Heart left ventricle (tissue), 16 donors: Measurements from ENCODE around the gene ERCC4. TPM values are rescaled to one million over a fixed set of nuclear protein-coding genes. Genes with fewer than 3 reads are reported as not detected.
"Not testable (repeated sequence)": the region's sequence is repeated elsewhere in the genome, so short reads cannot be mapped to it uniquely, and the experiment has no call there.

Experiments used
- ATAC-seq, 4 donors: fragments of 200-7000 bp; cut with Tn5 transposase; one replicate each; pipeline ENCODE4 v1.9.1; 2020 to 2022; ENCODE audit warnings: moderate library complexity in 4 of 4, mild to moderate bottlenecking in 3 of 4, moderate number of reproducible peaks in 1 of 4
- DNase-seq, 5 donors: peaks; one replicate each; pipeline ENCODE4 v3.0.0-alpha.2; 2020
- H3K27ac ChIP-seq, 12 donors: fragments of 200-600 bp; sonication (generic) in 4 of 12; one replicate each; pipeline versions ENCODE4 v1.5.0 to v1.8.0; 2016 to 2022; ENCODE audit warnings: mild to moderate bottlenecking in 2 of 12
- H3K27me3 ChIP-seq, 9 donors: fragments of 200-600 bp; sonication (generic) in 2 of 9; one replicate each; pipeline versions ENCODE4 v1.5.1 to v1.8.0; 2016 to 2022; ENCODE audit warnings: mild to moderate bottlenecking in 3 of 9
- H3K36me3 ChIP-seq, 9 donors: fragments of 200-600 bp; sonication (generic) in 2 of 9; one replicate each; pipeline versions ENCODE4 v1.5.0 to v1.8.0; 2018 to 2022; ENCODE audit warnings: mild to moderate bottlenecking in 2 of 9
- H3K4me1 ChIP-seq, 12 donors: fragments of 200-600 bp; sonication (generic) in 4 of 12; one replicate each; pipeline versions ENCODE4 v1.5.0 to v1.8.0; 2016 to 2022; ENCODE audit warnings: mild to moderate bottlenecking in 3 of 12
- H3K4me3 ChIP-seq, 12 donors: fragments of 200-600 bp; sonication (generic) in 4 of 12; one replicate each; pipeline versions ENCODE4 v1.5.0 to v1.8.0; 2017 to 2022; ENCODE audit warnings: mild to moderate bottlenecking in 9 of 12, moderate library complexity in 4 of 12
- H3K9me3 ChIP-seq, 12 donors: fragments of 200-600 bp; sonication (generic) in 4 of 12; one replicate each; pipeline versions ENCODE4 v1.5.0 to v1.8.0; 2016 to 2022; ENCODE audit warnings: mild to moderate bottlenecking in 1 of 12
- POLR2A ChIP-seq, 2 donors: fragments of 450-650 bp; IDR thresholded peaks; one replicate each; pipeline ENCODE4 v1.6.1; 2017; ENCODE audit warnings: antibody characterized with exemption in 2 of 2, mild to moderate bottlenecking in 2 of 2, moderate library complexity in 2 of 2
- WGBS, 4 donors: extraction: QIAGEN DNeasy Blood & Tissue Kit in 2 of 4; methylation state at CpG; one replicate each; pipeline versions ENCODE4 v1.1.5 to v1.1.7; 2013 to 2018; 5-methylcytosine and 5-hydroxymethylcytosine counted together
- intact Hi-C, 10 donors: fragments of 100-400 bp; cut with DNase I; formaldehyde crosslinking; loops; one replicate each; pipeline versions ENCODE4 v1.11.1 to v1.14.2; 2022
- polyA plus RNA-seq, 2 donors: library from polyadenylated mRNA; stranded (reverse); fragments of 200-250 nt; gene quantifications; one replicate each; pipeline ENCODE4 v1.2.3, GENCODE V29; 2013
- total RNA-seq, 9 donors: library from RNA; depleted of rRNA in 2 of 9; stranded (reverse); fragments of >200 nt in 2 of 9; fragmentation: NEBNext Ultra II Directional in 3 of 9; extraction: Animal tissue kit (Norgen Biotek cat#: 25700) in 3 of 9; gene quantifications; one replicate each; pipeline versions ENCODE4 v1.1.0 to v1.2.4, GENCODE V29; 2016 to 2023
- TF ChIP-seq, protein P1 (sequence below), 12 donors: fragments of 200-600 bp; sonication (generic) in 4 of 12; IDR thresholded peaks; one replicate each; pipeline versions ENCODE4 v1.5.0 to v1.8.0; 2018 to 2022; ENCODE audit warnings: antibody characterized with exemption in 12 of 12, mild to moderate bottlenecking in 5 of 12
- donor health status: ischemic (EF 13 %, LVEDD 7.1; RV severe dilation, severe dysfunction).
- donor health status: healthy with polysubstance abuse.
- donor health status: DM: no; HTN: yes; CAD: no.
- donor health status: DM: no; HTN: no; CAD: no.
- donor health status: ischemic (EF 25% LVEDD 6.9; RV normal size, moderate dysfunction).
- donor health status: ischemic (EF 25% LVEDD 5.7; RV mildly dilated, moderate dysfunction).
- donor health status: healthy.
- donor health status: DM: yes; HTN: yes; CAD: no.
- donor health status: ischemic (EF 35%, LVEDD 5.7; RV mildly dilated, moderate dysfunction).
- donor health status: nonischemic (EF 11% LVEDD 7.7; RV severe dilation, severe dysfunction).
- donor health status: DM: yes; HTN: yes; CAD: no.
- donor health status: PGD.
- donor health status: ischemic (EF 29% LVEDD 5.4; RV normal size, mild dysfunction).
- donor health status: nonischemic (EF 23%, LVEDD 6.1; RV moderate dilation, normal function).

The ERCC4 gene
- total and polyA plus RNA-seq, 11 donors: 1.4 to 15.2 (median 8.1) TPM

DNA sequence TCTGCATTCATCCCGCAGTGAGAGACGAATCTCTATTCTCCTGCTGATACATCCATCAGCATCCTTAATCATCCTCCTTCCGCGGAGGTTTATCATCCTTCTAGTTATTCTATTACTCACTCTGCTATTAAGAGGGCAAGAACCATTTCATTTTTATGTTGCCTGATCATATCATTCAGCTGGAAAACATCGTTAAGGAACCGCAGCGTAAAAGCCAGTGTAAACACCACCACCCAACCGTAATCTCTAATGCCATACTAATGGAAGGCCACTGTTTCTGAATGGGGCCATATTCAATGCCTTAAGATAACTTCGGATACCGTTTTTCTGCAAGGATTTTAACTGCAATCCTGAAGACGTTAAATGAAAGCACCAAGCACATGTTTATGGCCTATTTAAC lies 36.7 kb upstream of the ERCC4 start:
- no peak for ATAC-seq

DNA sequence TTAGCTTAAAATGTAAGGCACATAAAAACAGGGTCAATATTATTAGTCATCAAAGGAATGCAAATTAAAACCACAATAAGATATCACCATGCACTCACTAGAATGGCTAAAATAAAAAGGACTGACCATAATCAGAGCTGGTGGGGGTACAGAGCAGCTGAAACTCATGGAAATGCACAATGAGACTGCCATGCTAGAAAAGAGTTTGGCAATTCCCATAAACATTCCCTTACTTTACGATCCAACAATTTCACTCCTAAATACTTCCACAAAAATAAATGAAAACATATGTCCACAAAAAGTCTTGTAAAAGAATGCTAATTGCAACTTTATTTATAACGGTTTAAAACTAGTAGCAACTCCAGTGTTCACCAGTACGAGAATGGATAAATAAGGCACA lies 36.1 kb upstream of the ERCC4 start:
- Histone ChIP-seq H3K27ac (no peak overlapping the region), H3K9me3 (peaks cover 0 to 6% (median 0%) of the 10 kb centered on the region in 12 donors), H3K36me3 (no peaks in the 10 kb centered on the region), H3K4me1 (no peaks in the 10 kb centered on the region), H3K4me3 (no peak overlapping the region), H3K27me3 (peaks cover 0 to 4% (median 0%) of the 10 kb centered on the region in 9 donors)
- ATAC-seq: no peak
- no peak for DNase-seq
- intact Hi-C loops: no loop called here
- TF ChIP-seq POLR2A (IDR thresholded peaks at IDR 0.05): no peak
- TF ChIP-seq, protein P1, sequence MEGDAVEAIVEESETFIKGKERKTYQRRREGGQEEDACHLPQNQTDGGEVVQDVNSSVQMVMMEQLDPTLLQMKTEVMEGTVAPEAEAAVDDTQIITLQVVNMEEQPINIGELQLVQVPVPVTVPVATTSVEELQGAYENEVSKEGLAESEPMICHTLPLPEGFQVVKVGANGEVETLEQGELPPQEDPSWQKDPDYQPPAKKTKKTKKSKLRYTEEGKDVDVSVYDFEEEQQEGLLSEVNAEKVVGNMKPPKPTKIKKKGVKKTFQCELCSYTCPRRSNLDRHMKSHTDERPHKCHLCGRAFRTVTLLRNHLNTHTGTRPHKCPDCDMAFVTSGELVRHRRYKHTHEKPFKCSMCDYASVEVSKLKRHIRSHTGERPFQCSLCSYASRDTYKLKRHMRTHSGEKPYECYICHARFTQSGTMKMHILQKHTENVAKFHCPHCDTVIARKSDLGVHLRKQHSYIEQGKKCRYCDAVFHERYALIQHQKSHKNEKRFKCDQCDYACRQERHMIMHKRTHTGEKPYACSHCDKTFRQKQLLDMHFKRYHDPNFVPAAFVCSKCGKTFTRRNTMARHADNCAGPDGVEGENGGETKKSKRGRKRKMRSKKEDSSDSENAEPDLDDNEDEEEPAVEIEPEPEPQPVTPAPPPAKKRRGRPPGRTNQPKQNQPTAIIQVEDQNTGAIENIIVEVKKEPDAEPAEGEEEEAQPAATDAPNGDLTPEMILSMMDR (IDR thresholded peaks at IDR 0.05): no peak
- WGBS, 4 donors: 59 to 81% (median 64%) methylated on average over 3 of the region's 3 CpGs

More for the DNA sequence above, 36.7 kb upstream of the ERCC4 start:
- no peak for DNase-seq
- TF ChIP-seq, protein P1 (IDR thresholded peaks at IDR 0.05): no peak
- TF ChIP-seq POLR2A (IDR thresholded peaks at IDR 0.05): no peak
- 77 to 91% (median 85%) methylated on average over 11 of the region's 11 CpGs for WGBS, 4 donors
- no peaks in the 10 kb centered on the region for H3K36me3 ChIP-seq
- intact Hi-C loops: no loop called here
- H3K9me3 ChIP-seq: peaks cover 0 to 6% (median 0%) of the 10 kb centered on the region in 12 donors
- H3K27ac ChIP-seq: no peak overlapping the region
- H3K4me3 ChIP-seq: no peak overlapping the region
- H3K4me1 ChIP-seq: no peaks in the 10 kb centered on the region
- peaks cover 0 to 4% (median 0%) of the 10 kb centered on the region in 9 donors for H3K27me3 ChIP-seq

DNA sequence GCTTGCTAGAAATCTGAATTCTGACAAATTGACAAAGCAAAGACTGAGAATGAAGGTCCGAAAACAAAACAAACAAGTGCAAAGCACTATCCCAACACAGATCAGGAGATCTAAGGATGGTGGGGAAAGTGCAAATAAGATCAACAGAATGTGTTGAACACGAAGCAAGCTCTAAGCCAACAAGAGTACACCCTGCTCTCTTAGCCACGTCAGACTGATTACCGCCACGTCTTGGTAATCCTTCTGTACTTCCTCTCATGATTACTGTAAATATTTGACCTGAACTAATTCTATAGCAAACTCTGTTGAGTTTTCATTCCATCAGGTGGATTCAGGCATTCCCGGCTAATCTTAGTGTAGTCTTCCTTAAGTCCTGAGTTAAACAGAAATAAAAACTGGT lies 34.3 kb upstream of the ERCC4 start:
- H3K36me3 ChIP-seq: no peaks in the 10 kb centered on the region
- no peaks in the 10 kb centered on the region for H3K4me1 ChIP-seq
- no peak overlapping the region for H3K4me3 ChIP-seq
- no peak overlapping the region for H3K27ac ChIP-seq
- DNase-seq (no peak), ATAC-seq (no peak)
- intact Hi-C loops: no loop called here
- TF ChIP-seq, protein P1 (IDR thresholded peaks at IDR 0.05): no peak
- no peak for TF ChIP-seq POLR2A (IDR thresholded peaks at IDR 0.05)
- 48 to 65% (median 59%) methylated on average over 6 of the region's 6 CpGs for WGBS, 4 donors
- H3K27me3 ChIP-seq: peaks cover 0 to 5% (median 0%) of the 10 kb centered on the region in 9 donors
- H3K9me3 ChIP-seq: peaks cover 0 to 6% (median 0%) of the 10 kb centered on the region in 12 donors

DNA sequence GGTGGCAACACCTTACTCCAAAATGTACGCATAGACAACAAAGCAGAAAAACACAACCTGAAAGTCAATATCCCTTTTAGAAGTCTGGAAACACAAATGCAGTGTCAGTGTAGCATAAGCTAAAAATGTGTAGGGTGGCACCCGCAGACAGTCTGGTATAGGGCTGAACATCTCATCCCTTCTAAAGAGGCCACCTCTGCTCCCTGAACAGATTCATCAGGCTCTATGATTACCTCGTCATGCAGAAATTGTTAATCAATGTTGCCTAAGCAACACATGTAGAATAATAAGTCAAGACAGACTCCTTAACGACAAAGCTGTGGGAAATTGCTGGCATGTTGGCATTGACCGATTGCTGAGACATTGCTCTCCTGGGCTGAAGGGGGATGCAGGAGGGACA lies 33.3 kb upstream of the ERCC4 start:
- intact Hi-C loops: no loop called here
- peaks cover 0 to 6% (median 0%) of the 10 kb centered on the region in 12 donors for H3K9me3 ChIP-seq
- no peak overlapping the region for H3K27ac ChIP-seq
- no peak for DNase-seq
- H3K27me3 ChIP-seq: peaks cover 0 to 6% (median 0%) of the 10 kb centered on the region in 9 donors
- no peaks in the 10 kb centered on the region for H3K4me1 ChIP-seq
- WGBS, 4 donors: 82 to 90% (median 87%) methylated on average over 5 of the region's 5 CpGs
- no peak for TF ChIP-seq POLR2A (IDR thresholded peaks at IDR 0.05)
- TF ChIP-seq, protein P1 (IDR thresholded peaks at IDR 0.05): no peak
- H3K4me3 ChIP-seq: no peak overlapping the region
- no peak for ATAC-seq
- no peaks in the 10 kb centered on the region for H3K36me3 ChIP-seq

DNA sequence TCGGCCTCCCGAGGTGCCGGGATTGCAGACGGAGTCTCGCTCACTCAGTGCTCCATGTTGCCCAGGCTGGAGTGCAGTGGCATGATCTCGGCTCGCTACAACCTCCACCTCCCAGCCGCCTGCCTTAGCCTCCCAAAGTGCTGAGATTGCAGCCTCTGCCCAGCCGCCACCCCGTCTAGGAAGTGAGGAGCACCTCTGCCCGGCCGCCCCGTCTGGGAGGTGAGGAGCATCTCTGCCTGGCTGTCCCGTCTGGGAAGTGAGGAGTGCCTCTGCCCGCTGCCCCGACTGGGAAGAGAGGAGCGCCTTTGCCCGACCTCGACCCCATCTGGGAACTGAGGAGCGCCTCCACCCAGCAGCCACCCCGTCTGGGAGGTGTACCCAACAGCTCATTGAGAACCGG lies 30.6 kb upstream of the ERCC4 start:
- H3K27me3 ChIP-seq, intact Hi-C loops, ATAC-seq, H3K36me3 ChIP-seq, H3K4me1 ChIP-seq, H3K27ac ChIP-seq, H3K9me3 ChIP-seq, H3K4me3 ChIP-seq, DNase-seq: not testable (repeated sequence)
- WGBS, 4 donors: 86 to 95% (median 90%) methylated on average over 20 to 22 of the region's 22 CpGs
